ENCODE results near the gene SYNPO2.

GRCh38 chr4:119105605-119106004 is 217.0 kb downstream of the SYNPO2 start:
- TF ChIP-seq POLR2AphosphoS5 (IDR thresholded peaks at IDR 0.05; ENCODE audit: low read depth, low read length) (no peak), REST (IDR thresholded peaks at IDR 0.05; ENCODE audit: insufficient read depth in 1 of 2, low read depth in 2 of 2, low read length in 2 of 2) (no peak), TAF1 (IDR thresholded peaks at IDR 0.05; ENCODE audit: borderline replicate concordance, insufficient read depth, low read length) (no peak)
